Ishikawa (cell line): Measurements from ENCODE around the gene MAGI1.

Experiments used
- CEBPB ChIP-seq: IDR thresholded peaks from 2 replicates; pipeline ENCODE4 v1.6.1; 2012
- CREB1 ChIP-seq: IDR thresholded peaks from 2 replicates; pipeline ENCODE4 v1.6.1; 2012; ENCODE audit warnings: low read depth
- EGR1 ChIP-seq: IDR thresholded peaks from 2 replicates; pipeline ENCODE4 v1.6.1; 2012
- EP300 ChIP-seq: IDR thresholded peaks from 2 replicates; pipeline ENCODE4 v1.6.1; 2012; ENCODE audit warnings: borderline replicate concordance
- FOXM1 ChIP-seq: IDR thresholded peaks from 2 replicates; pipeline ENCODE4 v1.6.1; 2012; ENCODE audit warnings: low read depth, borderline replicate concordance
- MAX ChIP-seq: IDR thresholded peaks from 2 replicates; pipeline ENCODE4 v1.6.1; 2012
- NFIC ChIP-seq: IDR thresholded peaks from 2 replicates; pipeline ENCODE4 v1.6.1; 2012
- RAD21 ChIP-seq: IDR thresholded peaks from 2 replicates; pipeline ENCODE4 v1.6.1; 2012; ENCODE audit warnings: low read depth
- REST ChIP-seq: IDR thresholded peaks from 2 replicates; pipeline ENCODE4 v1.6.1; 2012; ENCODE audit warnings: low read depth, mild to moderate bottlenecking
- TAF1 ChIP-seq: IDR thresholded peaks from 2 replicates; pipeline ENCODE4 v1.6.1; 2012; ENCODE audit warnings: low read depth, mild to moderate bottlenecking
- TCF12 ChIP-seq: IDR thresholded peaks from 2 replicates; pipeline ENCODE4 v1.6.1; 2012; ENCODE audit warnings: low read depth
- TEAD4 ChIP-seq: IDR thresholded peaks from 2 replicates; pipeline ENCODE4 v1.6.1; 2012
- USF1 ChIP-seq: IDR thresholded peaks from 2 replicates; pipeline ENCODE4 v1.6.1; 2012
- YY1 ChIP-seq: IDR thresholded peaks from 2 replicates; pipeline ENCODE4 v1.6.1; 2012; ENCODE audit warnings: low read depth
- ZBTB7A ChIP-seq: IDR thresholded peaks from 2 replicates; pipeline ENCODE4 v1.6.1; 2012; ENCODE audit warnings: low read depth

Gene MAGI1

GRCh38 chr3:66004244-66004643, 34.5 kb downstream of the MAGI1 start:
- no peak for TF ChIP-seq CREB1
- TF ChIP-seq REST: no peak
- no peak for TF ChIP-seq FOXM1
- no peak for TF ChIP-seq MAX
- TF ChIP-seq TCF12: no peak
- TF ChIP-seq TEAD4: no peak
- TF ChIP-seq NFIC: no peak
- no peak for TF ChIP-seq YY1
- TF ChIP-seq EGR1: no peak
- TF ChIP-seq EP300: no peak
- TF ChIP-seq TAF1: no peak
- TF ChIP-seq ZBTB7A: no peak

GRCh38 chr3:66001626-66002025, 37.1 kb downstream of the MAGI1 start:
- TF ChIP-seq RAD21 (no peak), TCF12 (no peak), ZBTB7A (no peak), TEAD4 (no peak), MAX (no peak), TAF1 (no peak), FOXM1 (no peak), NFIC (no peak), EP300 (no peak)

- TF ChIP-seq NFIC (no peak), USF1 (no peak), EGR1 (no peak), YY1 (no peak), CREB1 (no peak), TEAD4 (no peak), REST (no peak), RAD21 (no peak), ZBTB7A (no peak), TCF12 (no peak), EP300 (no peak), FOXM1 (no peak), TAF1 (no peak), MAX (no peak), CEBPB (no peak)
Observed at GRCh38 chr3:66000506-66000905, 38.2 kb downstream of the MAGI1 start.

GRCh38 chr3:65999606-66000005, 39.1 kb downstream of the MAGI1 start:
- TF ChIP-seq TCF12 (no peak), CREB1 (no peak)

GRCh38 chr3:65996589-65996988, 42.1 kb downstream of the MAGI1 start:
- TF ChIP-seq TEAD4: peak; percentile 28; the same call in 1 of the 2 replicates
- no peak for TF ChIP-seq MAX
- 0 out of 2 replicates have a peak, but pooled peaks have one; percentile 18 for TF ChIP-seq CEBPB

- TF ChIP-seq REST: no peak
- no peak for TF ChIP-seq MAX
- TF ChIP-seq FOXM1: no peak
- TF ChIP-seq RAD21: no peak
- no peak for TF ChIP-seq ZBTB7A
- no peak for TF ChIP-seq TEAD4
- no peak for TF ChIP-seq TCF12
- no peak for TF ChIP-seq EP300
- TF ChIP-seq USF1: no peak
- no peak for TF ChIP-seq CREB1
- no peak for TF ChIP-seq NFIC
- TF ChIP-seq TAF1: no peak
- TF ChIP-seq EGR1: no peak
- no peak for TF ChIP-seq CEBPB
- no peak for TF ChIP-seq YY1
Observed at GRCh38 chr3:65995515-65995914, 43.2 kb downstream of the MAGI1 start.
